GM04504 (cell line): Measurements from ENCODE around the gene DHRS3.

Source experiments
- DNase-seq: peaks from one replicate; pipeline ENCODE4 v3.0.0-alpha.2; 2012; ENCODE audit warnings: low read depth

The DHRS3 gene

GRCh38 chr1:12596007-12596821 lies 21.8 kb downstream of the DHRS3 start:
- DNase-seq = peak; percentile 99

GRCh38 chr1:12595757-12596006 lies 22.3 kb downstream of the DHRS3 start:
- DNase-seq = no peak

- DNase-seq = no peak
Observed at GRCh38 chr1:12594966-12595756, 22.8 kb downstream of the DHRS3 start.

- no peak for DNase-seq
Observed at GRCh38 chr1:12594490-12594889, 23.5 kb downstream of the DHRS3 start.

GRCh38 chr1:12593621-12594066 lies 24.4 kb downstream of the DHRS3 start:
- DNase-seq = peak; percentile 70

- no peak for DNase-seq
Observed at GRCh38 chr1:12592496-12592895, 25.5 kb downstream of the DHRS3 start.

- no peak for DNase-seq
Observed at GRCh38 chr1:12591267-12591938, 26.6 kb downstream of the DHRS3 start.

GRCh38 chr1:12588695-12589094 lies 29.3 kb downstream of the DHRS3 start:
- DNase-seq = no peak

- DNase-seq = no peak
Observed at GRCh38 chr1:12587981-12588640, 29.9 kb downstream of the DHRS3 start.

GRCh38 chr1:12585951-12586942 lies 31.8 kb downstream of the DHRS3 start:
- no peak for DNase-seq

GRCh38 chr1:12585536-12585935 lies 32.5 kb downstream of the DHRS3 start:
- no peak for DNase-seq

GRCh38 chr1:12584900-12585525 lies 33.0 kb downstream of the DHRS3 start:
- DNase-seq = no peak

- DNase-seq = no peak
Observed at GRCh38 chr1:12583484-12583883, 34.5 kb downstream of the DHRS3 start.

- DNase-seq = no peak
Observed at GRCh38 chr1:12582649-12583048, 35.4 kb downstream of the DHRS3 start.

- DNase-seq = no peak
Observed at GRCh38 chr1:12581179-12581578, 36.8 kb downstream of the DHRS3 start.

- DNase-seq = peak; percentile 76
Observed at GRCh38 chr1:12580054-12580887, 37.7 kb downstream of the DHRS3 start.

- no peak for DNase-seq
Observed at GRCh38 chr1:12578860-12579422, 39.1 kb downstream of the DHRS3 start.

GRCh38 chr1:12577020-12577419 lies 41.0 kb downstream of the DHRS3 start:
- no peak for DNase-seq

- no peak for DNase-seq
Observed at GRCh38 chr1:12574757-12575139, 43.3 kb downstream of the DHRS3 start.
